GM18867 (cell line): ENCODE measurements around the gene SRGN.

Source experiments
- ATAC-seq: cut with Tn5 transposase; IDR thresholded peaks from one replicate; pipeline ENCODE4 v1.9.1; 2021; ENCODE audit warnings: mild to moderate bottlenecking, moderate library complexity; ENCODE audit not compliant: unreplicated experiment

SRGN gene

DNA sequence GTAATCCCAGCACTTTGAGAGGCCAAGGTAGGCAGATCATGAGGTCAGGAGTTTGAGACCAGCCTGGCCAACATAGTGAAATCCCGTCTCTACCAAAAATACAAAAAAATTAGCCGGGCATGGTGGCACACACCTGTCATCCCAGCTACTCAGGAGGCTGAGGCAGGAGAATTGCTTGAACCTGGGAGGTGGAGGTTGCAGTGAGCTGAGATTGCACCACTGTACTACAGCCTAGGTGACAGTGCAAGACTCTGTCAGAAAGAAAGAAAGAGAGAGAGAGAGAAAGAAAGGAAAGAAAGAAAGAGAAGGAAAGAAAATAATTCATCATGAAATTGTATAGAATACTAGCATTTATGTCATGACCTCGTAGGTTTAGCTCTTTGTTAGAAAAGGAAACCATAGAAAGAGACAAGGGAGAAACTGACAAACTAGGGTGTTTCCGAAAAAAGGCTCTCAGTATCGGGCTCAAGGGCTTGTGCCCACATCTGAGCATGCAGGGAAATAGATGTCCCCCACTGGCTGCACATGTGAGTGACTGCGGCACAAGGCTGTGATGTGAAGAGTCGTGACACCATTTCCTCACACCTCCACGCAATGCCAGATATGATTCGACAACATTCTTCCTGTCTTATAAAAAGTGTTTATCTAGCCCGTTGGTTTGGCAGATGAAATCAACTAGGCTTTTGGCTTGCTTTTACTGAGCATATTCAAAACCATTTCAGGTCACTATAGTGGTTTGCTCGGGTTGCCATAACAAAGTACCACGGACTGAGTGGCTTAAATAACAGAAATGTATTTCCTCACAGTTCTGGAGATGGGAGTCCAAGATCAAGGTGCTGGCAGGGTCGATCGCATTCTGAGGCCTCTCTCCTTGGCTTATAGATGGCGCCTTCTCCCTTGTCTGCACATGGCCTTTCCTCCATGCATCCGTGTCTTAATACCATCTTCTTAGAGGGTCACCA is 2.0 kb downstream of the SRGN start:
- peak; percentile 44 for ATAC-seq

DNA sequence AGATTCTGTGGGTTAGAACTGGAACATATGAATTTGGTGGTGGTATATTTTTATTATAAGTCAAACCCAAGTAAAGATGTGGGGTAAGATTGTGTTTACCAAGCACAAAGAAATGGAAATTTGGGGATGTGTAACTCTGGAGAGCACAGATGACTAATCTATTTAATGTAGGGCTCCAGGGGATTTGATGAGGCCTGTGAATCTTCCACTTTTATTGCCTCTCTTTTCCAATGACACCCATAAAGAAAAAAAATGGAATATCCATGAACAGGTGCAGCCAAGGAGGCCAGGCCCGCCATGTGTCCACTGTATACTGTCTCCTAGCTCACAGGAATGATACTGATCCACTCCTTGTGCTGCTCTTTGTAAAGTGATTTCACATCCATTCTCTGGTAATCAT is 2.8 kb downstream of the SRGN start:
- no peak for ATAC-seq

DNA sequence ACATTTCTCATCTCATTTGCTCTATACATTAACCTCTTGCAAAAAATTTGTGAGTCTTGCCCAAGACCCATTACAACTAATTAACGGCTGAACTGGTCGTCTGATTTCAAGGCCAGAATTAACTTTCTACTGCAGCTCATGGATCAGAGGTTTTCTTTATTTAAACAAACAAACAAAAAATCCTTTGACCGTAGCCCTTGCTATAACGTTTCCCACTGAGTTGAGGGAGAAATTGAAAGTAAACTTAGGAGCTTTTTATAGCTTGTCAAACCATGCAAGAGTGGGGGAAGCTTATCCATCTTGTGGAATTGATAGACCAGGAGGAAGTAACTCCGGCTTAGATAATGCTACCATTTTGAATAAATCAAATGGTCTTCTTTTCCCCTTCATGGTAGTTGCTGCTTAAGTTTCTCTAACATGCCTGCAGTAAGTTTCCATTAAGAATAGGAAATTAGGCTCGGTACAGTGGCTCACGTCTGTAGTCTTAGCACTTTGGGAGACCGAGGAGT is 3.3 kb downstream of the SRGN start:
- ATAC-seq = no peak

DNA sequence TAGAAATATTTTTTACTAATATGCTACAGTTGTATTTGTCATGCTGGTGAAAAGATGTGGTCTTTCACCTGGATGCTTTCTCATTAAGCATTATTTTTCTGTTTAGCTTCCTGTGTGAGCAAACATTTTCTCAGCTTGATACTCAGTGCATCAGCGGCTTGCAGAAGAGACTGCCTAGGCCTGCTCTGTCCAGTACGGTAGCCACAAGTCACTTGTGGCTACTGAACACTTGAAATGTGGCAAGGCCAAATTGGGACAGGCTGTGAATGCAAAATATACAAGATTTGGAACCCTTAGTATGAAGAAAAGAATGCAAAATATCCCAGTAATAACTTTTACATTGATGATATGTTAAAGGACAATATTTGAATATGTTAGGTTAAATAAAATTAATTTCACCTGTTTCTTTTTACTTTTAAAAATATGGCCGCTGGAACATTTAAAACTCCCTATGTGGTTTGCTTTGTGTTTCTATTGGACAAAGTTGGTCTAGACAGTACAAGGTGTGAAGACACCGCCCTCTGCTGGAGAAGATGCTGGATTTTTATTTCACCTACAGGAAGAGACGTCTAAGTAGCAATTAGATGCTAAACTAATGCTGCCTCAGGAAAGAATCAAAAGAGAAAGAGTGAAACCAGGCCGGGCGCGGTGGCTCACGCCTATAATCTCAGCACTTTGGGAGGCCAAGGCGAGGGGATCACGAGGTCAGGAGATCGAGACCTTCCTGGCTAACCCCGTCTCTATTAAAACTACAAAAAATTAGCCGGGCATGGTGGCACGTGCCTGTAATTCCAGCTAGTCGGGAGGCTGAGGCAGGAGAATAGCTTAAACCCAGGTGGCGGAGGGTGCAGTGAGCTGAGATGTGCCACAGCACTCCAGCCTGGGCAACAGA is 5.3 kb downstream of the SRGN start:
- peak; percentile 39 for ATAC-seq

DNA sequence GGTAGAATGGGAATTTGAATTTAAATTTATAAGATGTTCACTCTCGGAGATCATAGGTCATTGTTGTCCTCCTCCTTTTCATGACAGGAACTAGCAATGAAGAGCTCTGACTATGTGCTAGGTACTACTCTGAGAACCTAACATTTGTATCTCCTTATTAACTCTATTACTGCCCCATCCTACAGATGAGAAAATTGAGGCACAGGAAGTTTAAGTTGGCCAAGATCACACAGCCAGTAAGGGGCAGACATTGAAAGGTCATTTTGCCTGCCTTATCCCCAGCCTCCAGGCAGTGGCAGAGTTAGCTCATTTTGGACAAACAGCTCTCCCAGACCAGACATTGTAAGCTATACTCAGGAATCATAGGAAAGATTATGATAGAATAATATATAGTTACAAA is 6.0 kb downstream of the SRGN start:
- no peak for ATAC-seq

DNA sequence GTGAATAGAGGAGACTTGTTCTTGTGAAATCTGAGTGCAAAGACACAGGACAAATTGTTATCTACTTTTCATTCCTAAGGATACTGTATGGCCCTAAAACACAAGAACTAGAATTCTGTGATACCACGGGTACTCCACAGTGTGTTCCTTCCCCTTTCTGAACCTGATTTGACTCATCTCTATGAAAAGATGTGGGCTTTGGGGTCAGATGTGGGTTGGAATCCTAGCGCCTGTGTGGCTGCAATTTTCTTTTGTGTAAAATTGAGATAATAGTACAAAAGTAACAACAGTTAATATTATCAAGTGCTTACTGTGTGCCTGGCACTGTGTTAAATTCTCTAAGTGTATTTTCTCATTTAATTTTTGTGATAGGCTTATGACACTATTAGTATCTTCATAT is 8.1 kb downstream of the SRGN start:
- ATAC-seq = no peak

DNA sequence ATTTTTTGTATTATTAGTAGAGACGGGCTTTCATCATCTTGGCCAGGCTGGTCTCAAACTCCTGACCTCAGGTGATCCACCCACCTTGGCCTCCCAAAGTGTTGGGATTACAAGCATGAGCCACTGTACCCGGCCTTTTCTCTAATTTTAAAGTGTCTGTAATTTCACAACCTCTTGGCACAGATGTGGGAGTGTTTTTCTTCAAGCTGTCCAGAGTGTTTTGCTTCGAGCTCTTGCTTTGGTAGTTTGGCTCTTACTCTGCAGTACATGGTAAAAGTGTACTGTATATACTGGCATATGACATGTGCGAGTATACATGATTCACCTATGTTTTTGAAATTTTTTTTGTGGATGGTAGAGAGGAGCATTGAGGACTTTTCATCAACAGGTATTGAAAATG is 9.8 kb downstream of the SRGN start:
- no peak for ATAC-seq

DNA sequence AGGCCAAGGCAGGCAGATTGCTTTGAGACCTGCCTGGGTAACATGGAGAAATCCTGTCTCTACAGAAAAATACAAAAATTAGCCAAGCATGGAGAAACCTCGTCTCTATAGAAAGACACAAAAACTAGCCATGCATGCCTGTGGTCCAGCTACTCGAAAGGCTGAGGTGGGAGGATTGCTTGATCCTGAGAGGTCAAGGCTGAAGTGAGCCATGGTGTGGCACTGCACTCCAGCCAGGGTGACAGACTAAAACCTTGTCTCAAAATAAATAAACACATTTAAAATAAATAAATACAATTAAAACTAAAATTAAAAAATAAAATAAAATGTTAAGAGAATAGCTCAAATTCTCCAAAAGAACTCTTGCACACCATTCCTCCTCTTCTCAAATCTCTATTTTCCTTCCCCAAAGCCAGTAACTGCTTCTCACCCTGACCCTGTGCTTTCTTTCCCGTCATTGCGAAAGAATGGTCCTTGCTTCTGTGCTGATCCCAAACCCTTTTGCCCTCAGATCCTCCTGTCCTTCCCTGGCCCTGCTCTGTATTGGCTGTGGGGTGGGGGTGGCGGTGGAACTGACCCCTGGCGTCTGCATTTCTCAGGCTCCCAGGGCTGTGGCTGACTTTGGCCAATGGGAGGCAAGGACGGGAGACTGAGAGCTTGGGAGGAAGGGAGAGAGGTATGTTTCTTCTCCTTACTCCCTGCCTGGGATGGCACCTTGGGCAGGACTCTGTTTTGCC is 12.4 kb downstream of the SRGN start:
- ATAC-seq = no peak

DNA sequence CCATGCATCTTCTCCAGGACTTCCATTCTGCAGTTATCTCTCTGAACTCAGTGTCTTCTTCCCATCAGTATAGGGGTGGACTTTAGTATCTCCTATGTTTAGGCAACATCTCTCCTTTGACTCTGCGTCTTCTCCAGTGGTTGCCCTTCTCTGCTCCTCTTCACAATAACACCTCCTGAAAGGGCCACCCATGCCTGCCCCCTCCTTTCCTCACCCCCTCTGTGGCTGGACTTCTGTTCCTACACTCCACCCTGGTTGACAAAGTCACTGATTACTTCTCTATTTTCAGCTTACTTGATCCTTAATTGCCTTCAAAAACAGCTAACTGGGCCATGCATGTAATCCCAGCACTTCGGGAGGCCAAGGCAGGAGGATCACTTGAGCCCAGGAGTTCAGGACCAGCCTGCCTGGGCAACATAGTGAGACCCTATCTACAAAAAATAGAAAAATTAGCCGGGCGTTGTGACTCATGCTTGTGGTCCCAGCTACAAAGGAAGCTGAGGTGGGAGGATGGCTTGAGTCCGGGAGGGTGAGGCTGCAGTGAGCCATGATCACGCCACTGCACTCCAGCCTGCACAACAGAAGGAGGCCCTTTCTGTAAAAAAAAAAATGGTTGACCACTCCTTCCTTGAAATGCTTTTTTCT is 13.7 kb downstream of the SRGN start:
- ATAC-seq = no peak

DNA sequence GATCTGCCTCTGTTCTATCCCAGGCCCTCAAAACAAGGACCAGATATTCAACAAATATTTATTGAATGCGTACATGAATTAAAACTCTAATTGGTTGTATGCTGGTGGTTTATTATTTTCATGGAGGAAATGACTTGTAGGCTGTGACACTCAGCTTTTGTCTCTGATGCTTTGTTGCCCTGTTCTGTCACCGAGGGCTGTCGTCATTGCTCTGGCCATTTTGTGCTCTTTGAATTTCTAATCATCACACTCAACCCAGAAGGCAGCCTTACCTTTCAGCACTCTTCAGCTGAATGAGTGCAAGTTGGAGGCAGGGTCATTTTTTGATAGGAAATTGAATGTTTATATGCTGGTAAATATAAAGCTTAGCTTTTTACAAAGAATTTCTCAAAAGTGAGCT is 14.5 kb downstream of the SRGN start:
- ATAC-seq = no peak

DNA sequence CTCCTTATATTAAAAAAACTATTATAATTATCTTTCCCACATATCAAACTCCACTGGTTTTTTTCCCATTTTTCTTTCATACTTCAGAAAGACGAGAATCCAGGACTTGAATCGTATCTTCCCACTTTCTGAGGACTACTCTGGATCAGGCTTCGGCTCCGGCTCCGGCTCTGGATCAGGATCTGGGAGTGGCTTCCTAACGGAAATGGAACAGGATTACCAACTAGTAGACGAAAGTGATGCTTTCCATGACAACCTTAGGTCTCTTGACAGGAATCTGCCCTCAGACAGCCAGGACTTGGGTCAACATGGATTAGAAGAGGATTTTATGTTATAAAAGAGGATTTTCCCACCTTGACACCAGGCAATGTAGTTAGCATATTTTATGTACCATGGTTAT is 15.9 kb downstream of the SRGN start:
- no peak for ATAC-seq

DNA sequence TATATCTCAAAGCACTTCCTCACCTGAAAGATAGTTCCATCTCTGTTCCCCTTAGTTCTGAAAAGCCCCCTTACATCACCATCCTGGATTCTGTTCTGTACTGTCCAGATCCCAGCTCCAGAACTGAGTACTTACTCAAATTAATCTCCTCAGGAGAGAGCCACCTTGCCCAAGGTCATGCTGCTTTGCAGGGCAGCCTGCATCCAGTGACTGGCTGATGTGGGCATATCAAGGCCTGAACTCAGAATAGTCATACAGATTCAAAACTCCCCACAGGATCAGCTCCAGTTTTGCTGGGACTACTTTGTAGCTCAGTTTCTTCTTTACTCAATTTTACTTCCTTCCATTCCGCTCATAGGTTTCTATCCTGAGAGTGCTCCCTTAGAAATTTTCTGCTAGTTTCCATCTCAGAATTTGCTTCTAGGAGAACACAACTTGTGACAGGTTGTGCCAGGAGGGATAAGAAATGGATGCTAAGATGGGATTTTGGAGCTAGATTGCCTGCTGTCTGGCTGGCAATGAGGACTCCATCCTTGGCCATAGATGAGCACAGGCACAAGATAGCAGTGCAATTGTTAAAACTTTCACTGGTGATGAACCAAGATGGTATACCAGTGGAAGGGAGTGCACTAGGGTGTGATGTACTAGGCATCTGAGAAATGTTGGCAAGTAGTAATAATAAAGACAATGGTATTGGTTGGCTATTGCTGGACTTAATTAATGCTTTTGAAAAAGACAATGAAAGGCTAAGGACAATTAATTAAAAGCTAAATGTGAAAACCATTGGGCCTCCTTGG is 17.3 kb downstream of the SRGN start:
- ATAC-seq = no peak

DNA sequence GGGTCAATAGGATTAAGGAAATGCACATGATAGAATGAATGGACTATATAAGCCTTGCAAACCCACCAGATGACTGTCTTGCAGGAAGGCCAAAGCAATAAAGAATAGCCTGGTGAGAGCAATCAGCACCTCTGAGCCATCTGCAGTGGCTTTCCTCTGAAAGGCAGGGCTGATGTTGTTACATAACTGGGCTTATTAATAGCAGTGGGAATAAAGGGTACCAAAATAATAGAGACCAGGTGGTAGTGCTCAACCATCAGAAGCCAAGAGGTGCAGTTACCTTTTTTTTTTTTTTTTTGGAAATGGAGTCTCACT is 19.2 kb downstream of the SRGN start:
- ATAC-seq = no peak

DNA sequence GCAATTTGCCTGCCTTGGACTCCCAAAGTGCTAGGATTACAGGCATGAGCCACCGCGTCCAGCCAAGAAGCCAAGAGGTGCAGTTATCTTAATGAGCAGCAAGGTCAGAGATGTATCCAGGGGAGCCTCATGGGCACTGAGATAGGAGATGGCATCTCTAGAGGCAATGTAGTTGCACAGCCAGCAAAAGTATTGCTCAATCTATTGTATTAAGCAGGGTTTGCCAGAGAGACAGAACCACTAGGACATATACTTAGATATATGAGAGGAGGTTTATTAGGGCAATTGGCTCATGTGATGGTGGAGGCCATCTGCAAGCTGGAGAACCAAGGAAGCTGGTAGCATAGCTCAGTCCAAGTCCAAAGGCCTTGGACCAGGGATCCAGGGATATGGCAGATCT is 19.8 kb downstream of the SRGN start:
- ATAC-seq = no peak

DNA sequence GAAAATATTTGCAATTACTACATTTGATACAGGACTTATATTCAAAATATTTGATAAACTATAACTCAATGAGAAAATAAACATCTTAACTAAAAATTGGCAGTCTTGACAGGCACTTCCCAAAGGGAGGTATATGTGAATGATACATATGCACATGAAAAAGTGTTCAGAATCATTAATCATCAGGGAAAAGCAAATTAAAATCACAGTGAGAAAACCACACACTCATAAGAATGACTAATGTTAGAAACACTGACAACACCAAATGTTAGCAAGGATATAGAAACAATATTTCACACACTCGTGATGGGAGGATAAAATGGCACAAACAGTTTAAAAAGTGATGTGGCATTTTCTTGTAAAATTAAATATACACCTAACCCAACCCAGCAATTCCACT is 32.0 kb downstream of the SRGN start:
- no peak for ATAC-seq

DNA sequence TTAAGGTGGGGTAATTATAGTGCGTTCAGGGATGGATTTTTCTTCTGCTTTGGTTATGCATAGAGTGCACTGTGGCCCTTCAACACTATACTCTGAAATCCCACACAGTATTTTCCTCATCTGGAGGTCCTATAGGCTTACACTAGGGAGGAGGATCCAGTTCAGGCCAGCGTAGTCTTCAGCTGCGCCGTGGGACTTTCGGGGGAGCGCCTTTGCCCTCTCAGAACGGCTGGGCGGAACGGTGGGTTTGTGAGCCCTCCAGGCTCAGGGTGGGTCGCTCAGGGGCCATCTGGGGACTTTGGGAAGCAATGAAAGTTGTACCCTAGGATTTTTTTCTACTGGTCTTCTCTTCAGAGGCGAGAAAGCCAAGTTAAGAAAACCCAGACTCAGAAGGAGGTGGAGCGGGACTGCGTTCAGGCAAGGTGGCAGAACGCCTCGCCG is 35.4 kb downstream of the SRGN start:
- ATAC-seq = peak; percentile 57

DNA sequence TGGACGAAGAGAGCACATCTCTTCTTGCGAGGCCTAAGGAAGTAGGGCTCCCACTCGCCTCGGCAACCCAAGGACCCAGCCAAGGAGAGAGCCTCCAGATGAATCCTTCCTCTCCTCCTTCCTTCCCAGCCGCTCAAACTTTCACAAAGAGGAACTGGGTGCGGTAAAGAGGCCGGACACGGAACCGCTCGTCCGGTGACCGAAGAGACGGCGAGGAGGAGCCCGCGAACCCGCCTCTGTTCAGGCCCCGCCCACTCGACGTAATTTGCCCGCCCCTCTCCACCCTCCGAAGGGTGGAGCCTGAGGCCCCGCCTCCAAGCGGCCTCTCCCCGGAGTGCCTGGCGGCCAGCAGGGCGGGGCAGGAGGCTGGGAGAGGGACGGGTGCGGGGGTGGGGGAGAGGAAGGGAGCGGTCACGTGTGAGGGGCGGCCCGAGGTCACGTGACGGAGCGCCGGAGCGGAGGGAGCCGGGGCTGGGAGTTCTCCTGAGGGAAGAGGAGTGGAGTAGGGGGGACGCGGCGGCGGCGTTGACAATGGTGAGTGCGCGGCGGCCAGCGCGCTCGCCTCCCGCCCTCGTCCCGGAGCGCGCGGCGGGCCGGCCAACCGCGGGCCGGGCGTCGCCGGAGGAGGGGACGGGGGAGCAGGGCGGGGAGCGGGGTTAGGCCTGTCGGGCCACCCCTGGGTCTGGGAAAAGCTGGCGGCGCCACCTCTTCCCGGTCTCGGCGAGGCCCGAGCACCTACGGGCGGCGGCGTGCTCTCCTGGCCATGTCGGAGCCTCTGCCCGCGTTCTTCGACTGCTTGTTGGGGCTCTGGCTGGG is 36.1 kb downstream of the SRGN start, which contains the start of gene VPS26A:
VPS26A (plus strand) TSS at position 432 of the 816 bp plus-strand sequence; CDS start at position 532, 100 bp downstream.
- peak; percentile 82 for ATAC-seq

DNA sequence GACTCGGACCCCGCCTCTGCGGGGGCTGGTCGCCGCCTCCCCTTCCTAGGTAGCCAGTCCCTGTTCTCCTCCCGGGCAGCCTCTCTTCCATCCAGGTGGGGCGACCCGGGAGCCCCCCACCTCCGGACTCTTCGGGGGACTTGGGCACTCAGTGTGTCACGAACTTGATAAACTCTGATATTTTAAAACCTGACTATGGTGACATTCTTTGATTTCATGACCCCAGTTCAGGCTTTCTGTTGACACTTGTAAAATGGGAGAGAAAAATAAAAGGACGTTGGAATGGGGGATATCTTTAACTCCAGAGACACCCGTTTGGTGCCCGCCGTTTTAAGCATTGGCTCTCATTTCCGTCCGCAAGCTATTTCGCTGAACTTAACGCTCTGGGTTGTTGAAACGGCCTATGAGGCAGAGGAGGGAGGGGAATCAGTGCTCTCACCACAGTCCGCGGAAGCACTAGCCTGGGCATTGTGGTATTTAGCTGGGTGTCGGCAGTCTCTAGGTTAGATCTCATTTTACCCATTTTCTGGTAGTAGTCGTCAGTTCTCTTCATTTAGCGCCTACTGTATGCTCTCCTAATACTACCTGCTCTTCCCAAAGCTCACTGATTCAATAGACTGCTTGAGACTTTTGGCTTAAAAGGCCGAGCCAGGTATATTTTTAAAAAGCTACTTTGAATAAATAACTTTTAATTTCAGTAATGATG is 36.8 kb downstream of the SRGN start:
- peak; percentile 27 for ATAC-seq
